Psoas muscle (tissue), 8 donors: ENCODE results near the gene MGAT5B. TPM values are rescaled to one million over a fixed set of nuclear protein-coding genes. Genes with fewer than 3 reads are reported as not detected.

Source experiments
- ATAC-seq, 4 donors: fragments of 200-7000 bp; cut with Tn5 transposase; one replicate each; pipeline ENCODE4 v1.9.1; 2020; ENCODE audit warnings: moderate library complexity in 3 of 4, mild to moderate bottlenecking in 2 of 4
- DNase-seq, 2 donors: peaks; one replicate each; pipeline ENCODE4 v3.0.0-alpha.2; 2020
- H3K27ac ChIP-seq: fragments of 200-600 bp; one replicate; pipeline ENCODE4 v1.8.0; 2022
- H3K27me3 ChIP-seq, 3 donors: fragments of 200-600 bp in 1 of 3; one replicate each; pipeline versions ENCODE4 v1.6.1 to v1.8.0; 2013 to 2022; ENCODE audit warnings: low read length in 2 of 3, mild to moderate bottlenecking in 2 of 3, moderate library complexity in 1 of 3; ENCODE audit not compliant: insufficient read depth in 3 of 3
- H3K36me3 ChIP-seq, 2 donors: fragments of 200-600 bp in 1 of 2; one replicate each; pipeline versions ENCODE4 v1.6.1 to v1.8.0; 2013 to 2022; ENCODE audit warnings: low read depth in 1 of 2, mild to moderate bottlenecking in 1 of 2, moderate library complexity in 1 of 2; ENCODE audit not compliant: insufficient read depth in 1 of 2
- H3K4me1 ChIP-seq: fragments of 200-600 bp; one replicate; pipeline ENCODE4 v1.8.0; 2022
- H3K4me3 ChIP-seq: fragments of 200-600 bp; one replicate; pipeline ENCODE4 v1.8.0; 2022; ENCODE audit warnings: mild to moderate bottlenecking
- H3K9me3 ChIP-seq: fragments of 200-600 bp; one replicate; pipeline ENCODE4 v1.8.0; 2022
- CTCF ChIP-seq: fragments of 200-600 bp; IDR thresholded peaks from one replicate; pipeline ENCODE4 v1.8.0; 2022; ENCODE audit warnings: antibody characterized with exemption
- WGBS, 3 donors: extraction: QIAGEN DNeasy Blood & Tissue Kit; methylation state at CpG; one replicate each; pipeline versions ENCODE4 v1.1.6 to v1.1.7; 2013; 5-methylcytosine and 5-hydroxymethylcytosine counted together
- intact Hi-C, 2 donors: fragments of 100-400 bp; cut with DNase I; formaldehyde crosslinking; loops; one replicate each; pipeline versions ENCODE4 v1.11.0 to v1.14.2; 2022
- polyA plus RNA-seq, 3 donors: library from polyadenylated mRNA; stranded (reverse); fragments of 200-250 nt; gene quantifications; one replicate each; pipeline ENCODE4 v1.2.3, GENCODE V29; 2013
- total RNA-seq, 4 donors: library from RNA; stranded (reverse); fragmentation: NEBNext Ultra II Directional in 2 of 4; extraction: Animal tissue kit (Norgen Biotek cat#: 25700) in 2 of 4; gene quantifications; one replicate each; pipeline versions ENCODE4 v1.2.1 to v1.2.4, GENCODE V29; 2021 to 2023
- donor health status: healthy with polysubstance abuse.
- donor health status: DM: no; HTN: no; CAD: no; lungs with moderate emphysema.
- donor health status: Bipolar disorder and iron deficiency.
- donor health status: healthy.
- donor health status: DM: yes; HTN: yes; CAD: no.
- donor health status: DM: no; HTN: no; CAD: no.
- donor health status: DM: no; HTN: no; CAD: no.
- donor health status: DM: yes; HTN: yes; CAD: no.

Gene MGAT5B
- total and polyA plus RNA-seq, 7 donors: 0.03 to 0.34 (median 0.05) TPM; not detected in 3

- Histone ChIP-seq H3K4me3 (no peak overlapping the region), H3K27me3 (peaks cover 0 to 43% (median 3%) of the 10 kb centered on the region in 3 donors), H3K9me3 (no peaks in the 10 kb centered on the region), H3K4me1 (no peaks in the 10 kb centered on the region), H3K27ac (no peak overlapping the region), H3K36me3 (no peaks in the 10 kb centered on the region)
- WGBS, 3 donors: 60 to 68% (median 62%) methylated on average over 11 of the region's 11 CpGs
- no peak for DNase-seq
- intact Hi-C loops: no loop called here
- no peak for TF ChIP-seq CTCF
- no peak for ATAC-seq
Measured at GRCh38 chr17:76995387-76996105, 127.3 kb downstream of the MGAT5B start.

- DNase-seq (no peak), ATAC-seq (no peak)
- Histone ChIP-seq H3K27ac (no peak overlapping the region), H3K9me3 (no peaks in the 10 kb centered on the region), H3K27me3 (peaks cover 0 to 43% (median 3%) of the 10 kb centered on the region in 3 donors), H3K4me3 (no peak overlapping the region), H3K36me3 (no peaks in the 10 kb centered on the region), H3K4me1 (no peaks in the 10 kb centered on the region)
- intact Hi-C loops: no loop called here
- no peak for TF ChIP-seq CTCF
- WGBS, 3 donors: 78 to 83% (median 79%) methylated on average over 16 of the region's 16 CpGs
Measured at GRCh38 chr17:76996741-76997694, 128.8 kb downstream of the MGAT5B start.

- H3K4me3 ChIP-seq: no peak overlapping the region
- no peak for DNase-seq
- H3K27me3 ChIP-seq: peaks cover 0 to 34% (median 3%) of the 10 kb centered on the region in 3 donors
- no peaks in the 10 kb centered on the region for H3K9me3 ChIP-seq
- no peak for TF ChIP-seq CTCF
- H3K36me3 ChIP-seq: no peaks in the 10 kb centered on the region
- H3K4me1 ChIP-seq: no peaks in the 10 kb centered on the region
- intact Hi-C loops: no loop called here
- WGBS, 3 donors: 49 to 59% (median 51%) methylated on average over 16 of the region's 16 CpGs
- no peak for ATAC-seq
- no peak overlapping the region for H3K27ac ChIP-seq
Measured at GRCh38 chr17:76997981-76998531, 129.9 kb downstream of the MGAT5B start.

GRCh38 chr17:76998839-76999238 is 130.6 kb downstream of the MGAT5B start:
- ATAC-seq (no peak), DNase-seq (no peak)
- no peak overlapping the region for H3K27ac ChIP-seq
- H3K4me3 ChIP-seq: no peak overlapping the region
- TF ChIP-seq CTCF: no peak
- peaks cover 0 to 37% (median 3%) of the 10 kb centered on the region in 3 donors for H3K27me3 ChIP-seq
- intact Hi-C loops: no loop called here
- H3K9me3 ChIP-seq: no peaks in the 10 kb centered on the region
- H3K36me3 ChIP-seq: no peaks in the 10 kb centered on the region
- 74 to 82% (median 76%) methylated on average over 8 of the region's 8 CpGs for WGBS, 3 donors
- no peaks in the 10 kb centered on the region for H3K4me1 ChIP-seq

Other genes starting within 250 kb of the MGAT5B start
- 1 to 10 TPM in 2 of 4 donors, under 1 TPM in 2; 0.42 to 3.6 (median 0.88) TPM for gene ST6GALNAC1, start 224.6 kb upstream of the MGAT5B start, total RNA-seq
- gene ST6GALNAC1, start 224.6 kb upstream of the MGAT5B start, polyA plus RNA-seq: under 1 TPM; 0.38 to 0.58 (median 0.53) TPM
- gene MXRA7, start 157.4 kb upstream of the MGAT5B start, total RNA-seq: 10 to 100 TPM; 40.8 to 75.1 (median 52.0) TPM
- gene MXRA7, start 157.4 kb upstream of the MGAT5B start, polyA plus RNA-seq: 10 to 100 TPM; 34.6 to 43.2 (median 37.6) TPM
- 10 to 100 TPM; 30.8 to 61.9 (median 53.6) TPM for gene JMJD6, start 141.8 kb upstream of the MGAT5B start, total RNA-seq
- gene JMJD6, start 141.8 kb upstream of the MGAT5B start, polyA plus RNA-seq: 10 to 100 TPM; 32.3 to 81.9 (median 51.6) TPM
- gene METTL23, start 141.6 kb upstream of the MGAT5B start, total RNA-seq: 10 to 100 TPM; 19.0 to 27.0 (median 24.3) TPM
- gene METTL23, start 141.6 kb upstream of the MGAT5B start, polyA plus RNA-seq: 10 to 100 TPM; 30.8 to 54.0 (median 36.5) TPM
- gene SRSF2, start 131.1 kb upstream of the MGAT5B start, total RNA-seq: 100 to 1,000 TPM in 2 of 4 donors, 10 to 100 TPM in 2; 57.9 to 128 (median 90.6) TPM
- 100 to 1,000 TPM in 2 of 3 donors, 10 to 100 TPM in 1; 81.9 to 135 (median 118) TPM for gene SRSF2, start 131.1 kb upstream of the MGAT5B start, polyA plus RNA-seq
- gene MFSD11, start 130.3 kb upstream of the MGAT5B start, total RNA-seq: 10 to 100 TPM; 18.7 to 26.5 (median 22.0) TPM
- gene MFSD11, start 130.3 kb upstream of the MGAT5B start, polyA plus RNA-seq: 10 to 100 TPM; 10.1 to 27.4 (median 10.3) TPM